H9 (cell line): ENCODE measurements around the gene MAP7. TPM values are rescaled to one million over a fixed set of nuclear protein-coding genes. Genes with fewer than 3 reads are reported as not detected.

ENCODE experiments used
- DNase-seq: peaks from one replicate; pipeline ENCODE4 v3.0.0-alpha.2; 2017
- H2AFZ ChIP-seq: one replicate; pipeline ENCODE4 v1.6.1; 2013; ENCODE audit warnings: mild to moderate bottlenecking, low read length, control low read depth, moderate library complexity
- H2AK5ac ChIP-seq: 2 replicates; pipeline ENCODE4 v1.6.1; 2013; ENCODE audit warnings: low read length, control low read depth, mixed read lengths; ENCODE audit not compliant: insufficient read length
- H2BK120ac ChIP-seq: one replicate; pipeline ENCODE4 v1.6.1; 2013; ENCODE audit warnings: low read depth, mild to moderate bottlenecking, low read length, control low read depth, inconsistent platforms; ENCODE audit not compliant: poor library complexity, severe bottlenecking
- H2BK12ac ChIP-seq: 2 replicates; pipeline ENCODE4 v1.6.1; 2013; ENCODE audit warnings: low read length, control low read depth, mixed read lengths, low read depth; ENCODE audit not compliant: insufficient read length
- H2BK15ac ChIP-seq: 2 replicates; pipeline ENCODE4 v1.6.1; 2013; ENCODE audit warnings: low read depth, low read length, control low read depth
- H2BK20ac ChIP-seq: one replicate; pipeline ENCODE4 v1.6.1; 2013; ENCODE audit warnings: low read depth, mild to moderate bottlenecking, low read length, control low read depth, inconsistent platforms; ENCODE audit not compliant: poor library complexity, severe bottlenecking
- H2BK5ac ChIP-seq: 2 replicates; pipeline ENCODE4 v1.6.1; 2013; ENCODE audit warnings: low read length, control low read depth, mixed read lengths; ENCODE audit not compliant: insufficient read length
- H3K14ac ChIP-seq: 2 replicates; pipeline ENCODE4 v1.6.1; 2013; ENCODE audit warnings: low read length, control low read depth; ENCODE audit not compliant: insufficient read depth
- H3K18ac ChIP-seq: 2 replicates; pipeline ENCODE4 v1.6.1; 2013; ENCODE audit warnings: low read depth, mild to moderate bottlenecking, mixed read lengths, low read length, control low read depth; ENCODE audit not compliant: insufficient read length
- H3K23ac ChIP-seq: 2 replicates; pipeline ENCODE4 v1.6.1; 2013; ENCODE audit warnings: low read length, control low read depth, mixed read lengths, low read depth; ENCODE audit not compliant: insufficient read length
- H3K23me2 ChIP-seq: 2 replicates; pipeline ENCODE4 v1.6.1; 2013; ENCODE audit warnings: low read depth, mild to moderate bottlenecking, mixed read lengths, low read length, control low read depth; ENCODE audit not compliant: insufficient read length, poor library complexity, severe bottlenecking
- H3K27ac ChIP-seq: 2 replicates; pipeline ENCODE4 v1.5.1; 2013; ENCODE audit warnings: low read length, control low read depth, mixed read lengths, low read depth; ENCODE audit not compliant: insufficient read length
- H3K27me3 ChIP-seq: 2 replicates; pipeline ENCODE4 v1.6.1; 2013; ENCODE audit warnings: low read length, control low read depth, inconsistent platforms; ENCODE audit not compliant: insufficient read depth
- H3K4ac ChIP-seq: 2 replicates; pipeline ENCODE4 v1.6.1; 2013; ENCODE audit warnings: low read depth, mild to moderate bottlenecking, control low read depth, inconsistent platforms, low read length, moderate library complexity
- H3K4me1 ChIP-seq: 2 replicates; pipeline ENCODE4 v1.6.1; 2013; ENCODE audit warnings: low read length, control low read depth, inconsistent platforms; ENCODE audit not compliant: insufficient read depth
- H3K4me2 ChIP-seq: 2 replicates; pipeline ENCODE4 v1.6.1; 2013; ENCODE audit warnings: low read length, control low read depth, mixed read lengths; ENCODE audit not compliant: insufficient read length, insufficient read depth
- H3K56ac ChIP-seq: 2 replicates; pipeline ENCODE4 v1.6.1; 2013; ENCODE audit warnings: low read depth, mild to moderate bottlenecking, mixed read lengths, low read length, control low read depth; ENCODE audit not compliant: insufficient read length
- H3K79me1 ChIP-seq: 2 replicates; pipeline ENCODE4 v1.6.1; 2013; ENCODE audit warnings: low read depth, mild to moderate bottlenecking, moderate library complexity, low read length, control low read depth, inconsistent platforms; ENCODE audit not compliant: insufficient read depth, poor library complexity, severe bottlenecking
- H3K79me2 ChIP-seq: 2 replicates; pipeline ENCODE4 v1.6.1; 2013; ENCODE audit warnings: low read length, control low read depth, inconsistent platforms; ENCODE audit not compliant: insufficient read depth
- H3K9ac ChIP-seq: 2 replicates; pipeline ENCODE4 v1.6.1; 2013; ENCODE audit warnings: low read length, control low read depth, mixed read lengths; ENCODE audit not compliant: insufficient read length; ENCODE audit errors: extremely low read depth
- H3K9me3 ChIP-seq: one replicate; pipeline ENCODE4 v1.6.1; 2013; ENCODE audit warnings: low read depth, low read length, inconsistent platforms; ENCODE audit not compliant: control insufficient read depth
- H3T11ph ChIP-seq: one replicate; pipeline ENCODE4 v1.6.1; 2013; ENCODE audit warnings: mild to moderate bottlenecking, low read length, control low read depth, inconsistent platforms
- H4K20me1 ChIP-seq: one replicate; pipeline ENCODE4 v1.6.1; 2013; ENCODE audit not compliant: control insufficient read depth, insufficient read length, insufficient read depth
- H4K5ac ChIP-seq: 2 replicates; pipeline ENCODE4 v1.6.1; 2013; ENCODE audit warnings: low read depth, mild to moderate bottlenecking, mixed read lengths, low read length, control low read depth; ENCODE audit not compliant: insufficient read length
- H4K8ac ChIP-seq: replicated peaks from 2 replicates; pipeline ENCODE4 v1.6.1; 2013; ENCODE audit warnings: low read length, control low read depth, mixed read lengths, low read depth; ENCODE audit not compliant: insufficient read length
- H4K91ac ChIP-seq: 2 replicates; pipeline ENCODE4 v1.6.1; 2013; ENCODE audit warnings: low read depth, mild to moderate bottlenecking, moderate library complexity, mixed read lengths, low read length, control low read depth; ENCODE audit not compliant: insufficient read length
- H3K27ac Mint-ChIP-seq, 3 experiments: 2 replicates in 2 of 3; 3 replicates in 1 of 3; pipeline ENCODE4 v1.8.0; 2020 to 2021; ENCODE audit warnings: mixed read lengths in 3 of 3, mild to moderate bottlenecking in 1 of 3, moderate library complexity in 1 of 3
- H3K27me3 Mint-ChIP-seq: 2 replicates; pipeline ENCODE4 v1.8.0; 2021; ENCODE audit warnings: low read depth, mild to moderate bottlenecking, moderate library complexity, mixed read lengths
- H3K36me3 Mint-ChIP-seq, 3 experiments: 2 replicates in 2 of 3; 3 replicates in 1 of 3; pipeline ENCODE4 v1.8.0; 2020 to 2021; ENCODE audit warnings: low read depth in 3 of 3, mixed read lengths in 3 of 3; ENCODE audit not compliant: insufficient read depth in 1 of 3
- H3K4me1 Mint-ChIP-seq, 2 experiments: 2 replicates each; pipeline ENCODE4 v1.8.0; 2020; ENCODE audit warnings: mixed read lengths in 2 of 2
- H3K4me3 Mint-ChIP-seq, 2 experiments: 2 replicates in 1 of 2; 3 replicates in 1 of 2; pipeline ENCODE4 v1.8.0; 2020 to 2021; ENCODE audit warnings: mild to moderate bottlenecking in 2 of 2, mixed read lengths in 2 of 2, moderate library complexity in 1 of 2
- H3K9me3 Mint-ChIP-seq, 2 experiments: 2 replicates in 1 of 2; 3 replicates in 1 of 2; pipeline ENCODE4 v1.8.0; 2020; ENCODE audit warnings: mild to moderate bottlenecking in 2 of 2, mixed read lengths in 2 of 2, moderate library complexity in 1 of 2
- CTCF ChIP-seq: fragments of 200-600 bp; sonication (generic); conservative IDR thresholded peaks from 3 replicates; pipeline ENCODE4 v1.8.0; 2021; ENCODE audit warnings: antibody characterized with exemption, mild to moderate bottlenecking
- WGBS: extraction: QIAGEN DNeasy Blood & Tissue Kit; methylation state at CpG from one replicate; pipeline ENCODE4 v1.1.7; 2013; ENCODE audit warnings: missing lambda C conversion rate, low lambda C conversion rate, mixed read lengths; ENCODE audit not compliant: insufficient read length; ENCODE audit errors: extremely low coverage; 5-methylcytosine and 5-hydroxymethylcytosine counted together
- total RNA-seq: library from RNA; stranded (reverse); gene quantifications from 2 replicates; pipeline ENCODE4 v1.2.1, GENCODE V29; 2021

The MAP7 gene
- total RNA-seq, 1 experiment from 2014 or later = 51.1 TPM

- Histone ChIP-seq H3K27ac (no peak overlapping the region), H3K9me3 (no peaks in the 10 kb centered on the region), H3K4me1 (no peaks in the 10 kb centered on the region), H2AFZ (no peak overlapping the region), H4K91ac (no peak overlapping the region), H3T11ph (no peak overlapping the region), H4K8ac (no peak overlapping the region), H3K23me2 (no peaks in the 10 kb centered on the region), H3K79me2 (no peaks in the 10 kb centered on the region), H2BK15ac (no peak overlapping the region), H2BK12ac (no peak overlapping the region), H3K56ac (no peak overlapping the region), H3K4ac (no peak overlapping the region), H3K23ac (no peak overlapping the region), H4K20me1 (no peaks in the 10 kb centered on the region), H2AK5ac (no peak overlapping the region), H2BK5ac (no peak overlapping the region), H3K79me1 (no peaks in the 10 kb centered on the region), H3K27me3 (no peaks in the 10 kb centered on the region), H3K18ac (no peak overlapping the region), H2BK20ac (no peak overlapping the region), H3K14ac (no peak overlapping the region), H4K5ac (no peak overlapping the region), H2BK120ac (no peak overlapping the region), H3K4me2 (no peak overlapping the region), H3K9ac (no peak overlapping the region)
- Mint-ChIP-seq H3K4me3 (no peak overlapping the region), H3K27ac (no peak overlapping the region), H3K36me3 (peaks cover 1 to 27% (median 14%) of the 10 kb centered on the region in 3 experiments; a peak in 6 of 7 replicates), H3K4me1 (peaks cover 0 to 2% of the 10 kb centered on the region in 2 experiments; a peak in 1 of 4 replicates), H3K27me3 (no peaks in the 10 kb centered on the region), H3K9me3 (no peaks in the 10 kb centered on the region)
- TF ChIP-seq CTCF = no peak
- no CpG with 5 or more reads among the region's 3 CpGs for WGBS
- no peak for DNase-seq
These were observed 208.3 kb downstream of the MAP7 start for GRCh38 chr6:136341967-136342366.
